Liver (tissue), 9 donors: ENCODE measurements around the gene OCA2. TPM values are rescaled to one million over a fixed set of nuclear protein-coding genes. Genes with fewer than 3 reads are reported as not detected.
A peak's percentile ranks its signal among the peaks of the same experiment; 100 is the strongest.

Experiments
- DNase-seq: peaks from one replicate; pipeline ENCODE4 v3.0.0-alpha.2; 2017; ENCODE audit warnings: low spot score
- H3K27ac ChIP-seq, 2 donors: one replicate each; pipeline ENCODE4 v1.7.0; 2013; ENCODE audit warnings: inconsistent platforms in 2 of 2, low read length in 2 of 2, control low read depth in 1 of 2, low read depth in 1 of 2, mild to moderate bottlenecking in 1 of 2
- H3K27me3 ChIP-seq, 4 donors: one replicate each; pipeline versions ENCODE4 v1.6.1 to v1.7.0; 2013; ENCODE audit warnings: low read length in 3 of 4, inconsistent platforms in 1 of 4, mild to moderate bottlenecking in 1 of 4, moderate library complexity in 1 of 4; ENCODE audit not compliant: control insufficient read depth in 4 of 4, insufficient read depth in 4 of 4
- H3K36me3 ChIP-seq, 4 donors: one replicate each; pipeline versions ENCODE4 v1.6.1 to v1.7.0; 2013; ENCODE audit warnings: low read length in 3 of 4, mild to moderate bottlenecking in 3 of 4, low read depth in 1 of 4, moderate library complexity in 1 of 4; ENCODE audit not compliant: control insufficient read depth in 4 of 4, insufficient read depth in 3 of 4
- H3K4me1 ChIP-seq, 4 donors: one replicate each; pipeline versions ENCODE4 v1.6.1 to v1.7.0; 2013; ENCODE audit warnings: low read length in 3 of 4, mild to moderate bottlenecking in 3 of 4, moderate library complexity in 1 of 4; ENCODE audit not compliant: control insufficient read depth in 4 of 4, insufficient read depth in 4 of 4
- H3K4me3 ChIP-seq, 3 donors: one replicate each; pipeline versions ENCODE4 v1.6.1 to v1.7.0; 2013; ENCODE audit warnings: low read length in 3 of 3, control low read depth in 1 of 3, low read depth in 1 of 3, mild to moderate bottlenecking in 1 of 3
- H3K9ac ChIP-seq, 2 donors: one replicate each; pipeline ENCODE4 v1.7.0; 2013; ENCODE audit warnings: low read length in 2 of 2, mild to moderate bottlenecking in 2 of 2, moderate library complexity in 2 of 2, control low read depth in 1 of 2, low read depth in 1 of 2
- H3K9me3 ChIP-seq, 4 donors: one replicate each; pipeline versions ENCODE4 v1.6.1 to v1.7.0; 2013; ENCODE audit warnings: low read length in 3 of 4; ENCODE audit not compliant: control insufficient read depth in 4 of 4
- CTCF ChIP-seq: fragments of 150-350 bp; IDR thresholded peaks from 2 replicates; pipeline ENCODE4 v1.5.1; 2017; ENCODE audit warnings: improper control_type of control experiment, low read depth, low read length; ENCODE audit not compliant: missing input control
- EGR1 ChIP-seq, 2 donors: IDR thresholded peaks; 2 replicates each; pipeline ENCODE4 v1.6.1; 2016 to 2018; ENCODE audit warnings: antibody characterized with exemption in 2 of 2, low read depth in 2 of 2
- FOXA1 ChIP-seq: IDR thresholded peaks from 2 replicates; pipeline ENCODE4 v1.6.1; 2016; ENCODE audit warnings: antibody characterized with exemption
- FOXA2 ChIP-seq: IDR thresholded peaks from 2 replicates; pipeline ENCODE4 v1.6.1; 2016; ENCODE audit warnings: antibody characterized with exemption
- GABPA ChIP-seq, 2 donors: IDR thresholded peaks in 1 of 2; conservative IDR thresholded peaks in 1 of 2; 2 replicates each; pipeline ENCODE4 v1.6.1; 2016; ENCODE audit warnings: antibody characterized with exemption in 2 of 2, mild to moderate bottlenecking in 1 of 2, moderate library complexity in 1 of 2
- HNF4A ChIP-seq, 2 donors: conservative IDR thresholded peaks; 2 replicates each; pipeline ENCODE4 v1.6.1; 2016; ENCODE audit warnings: antibody characterized with exemption in 2 of 2, mild to moderate bottlenecking in 2 of 2
- HNF4G ChIP-seq: IDR thresholded peaks from 2 replicates; pipeline ENCODE4 v1.6.1; 2016; ENCODE audit warnings: antibody characterized with exemption
- JUND ChIP-seq, 2 donors: IDR thresholded peaks; 2 replicates each; pipeline ENCODE4 v1.6.1; 2016; ENCODE audit warnings: antibody characterized with exemption in 2 of 2
- MAX ChIP-seq: IDR thresholded peaks from 2 replicates; pipeline ENCODE4 v1.6.1; 2016; ENCODE audit warnings: antibody characterized with exemption
- NR2F2 ChIP-seq: IDR thresholded peaks from 2 replicates; pipeline ENCODE4 v1.6.1; 2016; ENCODE audit warnings: antibody characterized with exemption
- RAD21 ChIP-seq, 2 donors: IDR thresholded peaks; 2 replicates each; pipeline ENCODE4 v1.6.1; 2016; ENCODE audit warnings: antibody characterized with exemption in 2 of 2, mild to moderate bottlenecking in 2 of 2
- RXRA ChIP-seq, 2 donors: IDR thresholded peaks; 2 replicates each; pipeline ENCODE4 v1.6.1; 2017 to 2018; ENCODE audit warnings: antibody characterized with exemption in 2 of 2, mild to moderate bottlenecking in 1 of 2
- SP1 ChIP-seq: IDR thresholded peaks from 2 replicates; pipeline ENCODE4 v1.6.1; 2018; ENCODE audit warnings: antibody characterized with exemption, mild to moderate bottlenecking
- ZBTB33 ChIP-seq: IDR thresholded peaks from 2 replicates; pipeline ENCODE4 v1.6.1; 2016; ENCODE audit warnings: antibody characterized with exemption
- WGBS: extraction: QIAGEN DNeasy Blood & Tissue Kit; methylation state at CpG from one replicate; pipeline ENCODE4 v1.1.7; 2013; 5-methylcytosine and 5-hydroxymethylcytosine counted together
- polyA plus RNA-seq, 2 donors: library from polyadenylated mRNA; stranded (reverse) in 1 of 2; unstranded in 1 of 2; fragments of 200-250 nt in 1 of 2; fragments of >200 nt in 1 of 2; fragmentation: Nextera tagmentation in 1 of 2; extraction: Ambion mirVana in 1 of 2; gene quantifications; one replicate each; pipeline versions ENCODE4 v1.2.1 to v1.2.3, GENCODE V29; 2013 to 2015
- total RNA-seq, 2 donors: library from RNA; depleted of rRNA; stranded (reverse); fragments of >200 nt; gene quantifications; one replicate each; pipeline ENCODE4 v1.2.3, GENCODE V29; 2014
- TF ChIP-seq, protein P1 (sequence below): IDR thresholded peaks from 2 replicates; pipeline ENCODE4 v1.6.1; 2016; ENCODE audit warnings: antibody characterized with exemption, mild to moderate bottlenecking
- TF ChIP-seq, protein P2 (sequence below): IDR thresholded peaks from 2 replicates; pipeline ENCODE4 v1.6.1; 2016; ENCODE audit warnings: antibody characterized with exemption
- donor health status: healthy.
- donor health status: healthy.
- donor health status: healthy.
- donor health status: healthy.
- donor health status: healthy.

Gene OCA2
- total and polyA plus RNA-seq, 4 donors = 0.02 to 0.56 (median 0.15) TPM

GRCh38 chr15:28014623-28015200 is 84.4 kb downstream of the OCA2 start:
- TF ChIP-seq ZBTB33 (no peak), GABPA (IDR thresholded peaks at IDR 0.05 in 1 of 2, conservative IDR thresholded peaks at IDR 0.05 in 1 of 2) (no peak), FOXA2 (no peak), RXRA (IDR thresholded peaks at IDR 0.05) (no peak), HNF4A (conservative IDR thresholded peaks at IDR 0.05) (no peak), FOXA1 (no peak), CTCF (no peak), MAX (no peak), JUND (IDR thresholded peaks at IDR 0.05) (no peak), SP1 (no peak), EGR1 (IDR thresholded peaks at IDR 0.05; ENCODE audit: low read depth in 2 of 2) (no peak), RAD21 (IDR thresholded peaks at IDR 0.05) (no peak), HNF4G (no peak)
- TF ChIP-seq, protein P1, sequence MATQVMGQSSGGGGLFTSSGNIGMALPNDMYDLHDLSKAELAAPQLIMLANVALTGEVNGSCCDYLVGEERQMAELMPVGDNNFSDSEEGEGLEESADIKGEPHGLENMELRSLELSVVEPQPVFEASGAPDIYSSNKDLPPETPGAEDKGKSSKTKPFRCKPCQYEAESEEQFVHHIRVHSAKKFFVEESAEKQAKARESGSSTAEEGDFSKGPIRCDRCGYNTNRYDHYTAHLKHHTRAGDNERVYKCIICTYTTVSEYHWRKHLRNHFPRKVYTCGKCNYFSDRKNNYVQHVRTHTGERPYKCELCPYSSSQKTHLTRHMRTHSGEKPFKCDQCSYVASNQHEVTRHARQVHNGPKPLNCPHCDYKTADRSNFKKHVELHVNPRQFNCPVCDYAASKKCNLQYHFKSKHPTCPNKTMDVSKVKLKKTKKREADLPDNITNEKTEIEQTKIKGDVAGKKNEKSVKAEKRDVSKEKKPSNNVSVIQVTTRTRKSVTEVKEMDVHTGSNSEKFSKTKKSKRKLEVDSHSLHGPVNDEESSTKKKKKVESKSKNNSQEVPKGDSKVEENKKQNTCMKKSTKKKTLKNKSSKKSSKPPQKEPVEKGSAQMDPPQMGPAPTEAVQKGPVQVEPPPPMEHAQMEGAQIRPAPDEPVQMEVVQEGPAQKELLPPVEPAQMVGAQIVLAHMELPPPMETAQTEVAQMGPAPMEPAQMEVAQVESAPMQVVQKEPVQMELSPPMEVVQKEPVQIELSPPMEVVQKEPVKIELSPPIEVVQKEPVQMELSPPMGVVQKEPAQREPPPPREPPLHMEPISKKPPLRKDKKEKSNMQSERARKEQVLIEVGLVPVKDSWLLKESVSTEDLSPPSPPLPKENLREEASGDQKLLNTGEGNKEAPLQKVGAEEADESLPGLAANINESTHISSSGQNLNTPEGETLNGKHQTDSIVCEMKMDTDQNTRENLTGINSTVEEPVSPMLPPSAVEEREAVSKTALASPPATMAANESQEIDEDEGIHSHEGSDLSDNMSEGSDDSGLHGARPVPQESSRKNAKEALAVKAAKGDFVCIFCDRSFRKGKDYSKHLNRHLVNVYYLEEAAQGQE = no peak
- TF ChIP-seq, protein P2, sequence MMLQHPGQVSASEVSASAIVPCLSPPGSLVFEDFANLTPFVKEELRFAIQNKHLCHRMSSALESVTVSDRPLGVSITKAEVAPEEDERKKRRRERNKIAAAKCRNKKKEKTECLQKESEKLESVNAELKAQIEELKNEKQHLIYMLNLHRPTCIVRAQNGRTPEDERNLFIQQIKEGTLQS = no peak
- no peaks in the 10 kb centered on the region for H3K9me3 ChIP-seq
- no peaks in the 10 kb centered on the region for H3K36me3 ChIP-seq
- peaks cover 0 to 7% (median 1%) of the 10 kb centered on the region in 4 donors for H3K4me1 ChIP-seq
- WGBS = 96% methylated on average over 23 of the region's 23 CpGs
- H3K9ac ChIP-seq = no peak overlapping the region
- no peak overlapping the region for H3K4me3 ChIP-seq
- DNase-seq = peak; percentile 20
- H3K27me3 ChIP-seq = no peaks in the 10 kb centered on the region
- no peak overlapping the region for H3K27ac ChIP-seq

DNA sequence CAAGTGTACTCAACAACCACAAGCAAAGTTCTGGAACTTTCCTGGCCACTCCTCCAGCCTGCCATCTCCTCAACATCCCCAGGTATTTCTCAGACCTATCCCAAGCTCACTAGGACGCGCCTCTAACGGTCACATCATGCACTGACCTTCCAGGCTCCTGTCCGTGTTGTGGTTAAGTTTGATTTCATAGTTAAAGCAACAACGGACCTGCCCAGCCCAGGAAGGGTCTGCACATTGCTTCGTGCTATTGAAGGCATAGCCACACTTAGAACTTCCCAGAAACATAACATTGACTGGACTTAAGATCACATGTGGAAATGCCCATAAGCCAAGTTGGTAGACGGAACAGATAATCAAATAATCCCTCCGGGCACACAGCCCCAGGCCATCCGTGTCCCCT is 85.1 kb downstream of the OCA2 start:
- no peaks in the 10 kb centered on the region for H3K27me3 ChIP-seq
- 92% methylated on average over 9 of the region's 9 CpGs for WGBS
- H3K9me3 ChIP-seq = no peaks in the 10 kb centered on the region
- no peak overlapping the region for H3K27ac ChIP-seq
- DNase-seq = peak; percentile 17
- no peaks in the 10 kb centered on the region for H3K36me3 ChIP-seq
- H3K4me1 ChIP-seq = peaks cover 0 to 7% (median 1%) of the 10 kb centered on the region in 4 donors
- H3K4me3 ChIP-seq = no peak overlapping the region
- H3K9ac ChIP-seq = no peak overlapping the region
- TF ChIP-seq, protein P1 = no peak
- TF ChIP-seq NR2F2 (no peak), EGR1 (IDR thresholded peaks at IDR 0.05; ENCODE audit: low read depth in 2 of 2) (no peak), CTCF (no peak), RAD21 (IDR thresholded peaks at IDR 0.05) (no peak)
- TF ChIP-seq, protein P2 = no peak
